ENCODE data around the gene PIK3R2.

- TF ChIP-seq CTCF (IDR thresholded peaks at IDR 0.05; ENCODE audit: low read depth, low read length): no peak
- no peak for TF ChIP-seq MYC (IDR thresholded peaks at IDR 0.05; ENCODE audit: low read depth, low read length)
- no peak for TF ChIP-seq POLR2A (IDR thresholded peaks at IDR 0.05; ENCODE audit: extremely low read depth, insufficient read length)
Measured at GRCh38 chr19:18196511-18196845, 43.5 kb downstream of the PIK3R2 start.

Measured in NB4 (cell line).